ENCODE measurements around the gene ALDH3B2.

ALDH3B2 gene

GRCh38 chr11:67614730-67615714 is 59.4 kb downstream of the ALDH3B2 start:
- Histone ChIP-seq H3K27me3 (ENCODE audit: insufficient read depth, poor library complexity, severe bottlenecking) (no peaks in the 10 kb centered on the region), H3K27ac (replicated peaks) (peak overlapping the region; percentile 85), H3K4me3 (replicated peaks; ENCODE audit: insufficient read depth, low read length) (no peak overlapping the region)
- DNase-seq (ENCODE audit: low read depth in 1 of 2, low spot score in 1 of 2), result peak; percentile 26 to 66
- peak; percentile 73 for TF ChIP-seq CTCF (IDR thresholded peaks at IDR 0.05; ENCODE audit: insufficient read depth, low read length)
- no peak for TF ChIP-seq SPI1 (IDR thresholded peaks at IDR 0.05; ENCODE audit: borderline replicate concordance, low read depth)

GRCh38 chr11:67613960-67614715 is 60.3 kb downstream of the ALDH3B2 start:
- no peaks in the 10 kb centered on the region for H3K27me3 ChIP-seq (ENCODE audit: insufficient read depth, poor library complexity, severe bottlenecking)
- TF ChIP-seq CTCF (IDR thresholded peaks at IDR 0.05; ENCODE audit: insufficient read depth, low read length) (no peak), POLR2AphosphoS5 (IDR thresholded peaks at IDR 0.05; ENCODE audit: low read depth) (peak; percentile 94), REST (IDR thresholded peaks at IDR 0.05; ENCODE audit: insufficient replicate concordance, low read depth) (peak; percentile 58), SPI1 (IDR thresholded peaks at IDR 0.05; ENCODE audit: borderline replicate concordance, low read depth) (peak; percentile 98), GABPA (IDR thresholded peaks at IDR 0.05; ENCODE audit: low read depth) (no peak)
- peak; percentile 72 to 93 for DNase-seq (ENCODE audit: low read depth in 1 of 2, low spot score in 1 of 2)
- peak overlapping the region; percentile 27 for H3K4me3 ChIP-seq (replicated peaks; ENCODE audit: insufficient read depth, low read length)
- peak overlapping the region; percentile 85 for H3K27ac ChIP-seq (replicated peaks)

GRCh38 chr11:67613313-67613959 is 61.0 kb downstream of the ALDH3B2 start:
- Histone ChIP-seq H3K27me3 (ENCODE audit: insufficient read depth, poor library complexity, severe bottlenecking) (no peaks in the 10 kb centered on the region), H3K4me3 (replicated peaks; ENCODE audit: insufficient read depth, low read length) (no peak overlapping the region), H3K27ac (replicated peaks) (peak overlapping the region; percentile 85)
- DNase-seq (ENCODE audit: low read depth in 1 of 2, low spot score in 1 of 2), result no peak
- TF ChIP-seq SPI1 (IDR thresholded peaks at IDR 0.05; ENCODE audit: borderline replicate concordance, low read depth), result no peak
- TF ChIP-seq GABPA (IDR thresholded peaks at IDR 0.05; ENCODE audit: low read depth), result no peak
- TF ChIP-seq POLR2AphosphoS5 (IDR thresholded peaks at IDR 0.05; ENCODE audit: low read depth), result no peak
- no peak for TF ChIP-seq CTCF (IDR thresholded peaks at IDR 0.05; ENCODE audit: insufficient read depth, low read length)
- no peak for TF ChIP-seq REST (IDR thresholded peaks at IDR 0.05; ENCODE audit: insufficient replicate concordance, low read depth)
